A549 (cell line): Measurements from ENCODE around the gene RNF166. TPM values are rescaled to one million over a fixed set of nuclear protein-coding genes. Genes with fewer than 3 reads are reported as not detected.

ENCODE experiments used
- ATAC-seq, 2 experiments: fragments of 200-7000 bp in 1 of 2; fragments of >200 bp in 1 of 2; cut with Nextera tagmentation in 1 of 2; cut with Tn5 transposase in 1 of 2; 3 replicates each; pipeline versions ENCODE4 v1.8.0 to v1.9.1; 2018 to 2020; ENCODE audit warnings: mild to moderate bottlenecking in 1 of 2, moderate library complexity in 1 of 2
- CTCF ChIA-PET: fragments of 300-600 bp; sonication (Branson Sonifier 250); formaldehyde crosslinking; extraction: SDS; loops from one replicate; lab custom pipeline; 2021; ENCODE audit warnings: antibody characterized with exemption, inconsistent platforms; lab: Yijun Ruan, JAX
- POLR2A ChIA-PET: fragments of 350-600 bp; formaldehyde crosslinking; extraction: SDS; loops from one replicate; lab custom pipeline; 2021; ENCODE audit warnings: antibody characterized with exemption, inconsistent platforms; lab: Yijun Ruan, JAX
- DNase-seq, 2 experiments: peaks; one replicate each; pipeline versions ENCODE4 v3.0.0 to v3.0.0-alpha.2; 2011 to 2016; ENCODE audit warnings: low read depth in 1 of 2, low spot score in 1 of 2
- FAIRE-seq: peaks from 2 replicates; lab custom pipeline; 2011; peaks lifted over from hg19 to GRCh38; lab: Jason Lieb, UNC
- H3K27ac ChIP-seq, 2 experiments: fragments of >200 bp; sonication (Bioruptor Twin); formaldehyde crosslinking; 3 replicates each; pipeline ENCODE4 v1.5.1; 2016 to 2017
- H3K4me1 ChIP-seq: fragments of >200 bp; sonication (Bioruptor Twin); formaldehyde crosslinking; 3 replicates; pipeline ENCODE4 v1.6.1; 2016
- H3K4me2 ChIP-seq: fragments of >200 bp; sonication (Bioruptor Twin); formaldehyde crosslinking; 3 replicates; pipeline ENCODE4 v1.6.1; 2016
- H3K4me3 ChIP-seq: fragments of >200 bp; sonication (Bioruptor Twin); formaldehyde crosslinking; 3 replicates; pipeline ENCODE4 v1.5.1; 2016
- H3K9me3 ChIP-seq: fragments of >200 bp; sonication (Bioruptor Twin); formaldehyde crosslinking; 3 replicates; pipeline ENCODE4 v1.6.1; 2016
- HDAC2 ChIP-seq: fragments of 200-600 bp; sonication (generic); IDR thresholded peaks from 2 replicates; pipeline ENCODE4 v1.6.1; 2016
- HOXA7 ChIP-seq: fragments of 250-450 bp; sonication (Bioruptor Pico); IDR thresholded peaks from 2 replicates; pipeline ENCODE4 v1.5.0; 2020; ENCODE audit warnings: mild to moderate bottlenecking, moderate library complexity
- MAX ChIP-seq: IDR thresholded peaks from 2 replicates; pipeline ENCODE4 v1.6.1; 2012
- POLR2AphosphoS2 ChIP-seq: conservative IDR thresholded peaks from 2 replicates; pipeline ENCODE4 v1.6.1; 2012; ENCODE audit warnings: low read length, improper control_type of control experiment, inconsistent platforms
- RNF2 ChIP-seq: fragments of 200-600 bp; sonication (generic); IDR thresholded peaks from 2 replicates; pipeline ENCODE4 v1.6.1; 2016; ENCODE audit warnings: low read depth, mild to moderate bottlenecking, antibody characterized with exemption, moderate library complexity, borderline replicate concordance
- ZFP36 ChIP-seq: fragments of 450-650 bp; IDR thresholded peaks from 2 replicates; pipeline ENCODE4 v1.6.1; 2014; ENCODE audit warnings: borderline replicate concordance; ENCODE audit not compliant: partially characterized antibody
- WGBS: methylation state at CpG from one replicate; pipeline ENCODE4 v1.1.6; 2017; ENCODE audit errors: missing lambda C conversion rate; 5-methylcytosine and 5-hydroxymethylcytosine counted together
- polyA plus RNA-seq, 4 experiments: library from polyadenylated mRNA; depleted of rRNA in 3 of 4; stranded (reverse); fragments of >200 nt; fragmentation: RNase III in 1 of 4; extraction: RNeasy Plus Mini Kit Qiagen cat#74134 plus additional on column Dnase treatment in 1 of 4; gene quantifications; 2 replicates in 3 of 4; 3 replicates in 1 of 4; pipeline ENCODE4 v1.2.3, GENCODE V29; 2011 to 2017
- TF ChIP-seq, protein P1 (sequence below): fragments of 200-600 bp; sonication (generic); IDR thresholded peaks from 2 replicates; pipeline ENCODE4 v1.6.1; 2016; ENCODE audit warnings: antibody characterized with exemption, mild to moderate bottlenecking, moderate library complexity
- TF ChIP-seq, protein P2 (sequence below): IDR thresholded peaks from 2 replicates; pipeline ENCODE4 v1.6.1; 2012; ENCODE audit warnings: low read depth, borderline replicate concordance

RNF166 gene
- polyA plus RNA-seq, 2 of the 4 experiments (the other 2 are of a cell fraction) = 9.4 to 11.6 TPM

DNA sequence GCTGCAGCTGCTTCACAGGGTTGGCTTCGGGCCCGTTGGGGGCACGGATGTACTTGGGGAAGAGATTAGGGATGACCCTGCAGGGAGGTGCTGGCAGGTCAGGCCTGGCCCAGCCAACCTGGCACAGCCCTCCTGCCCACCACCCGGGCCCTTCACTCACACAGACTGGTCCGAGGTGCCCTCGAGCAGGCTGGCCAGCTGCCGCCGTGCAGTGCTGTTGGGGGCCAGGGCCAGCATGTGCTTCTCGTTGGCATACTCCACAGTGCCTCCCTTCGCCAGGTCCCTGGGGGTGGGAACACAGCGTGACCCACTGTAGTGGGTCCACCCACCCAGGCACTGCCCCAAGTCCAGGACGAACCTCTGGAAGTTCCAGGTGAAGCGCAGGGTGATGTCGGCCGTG, 10.0 kb upstream of the RNF166 start:
- H3K9me3 ChIP-seq = no peaks in the 10 kb centered on the region
- H3K4me1 ChIP-seq = no peaks in the 10 kb centered on the region
- no peak overlapping the region for H3K27ac ChIP-seq
- ATAC-seq (no peak), DNase-seq (no peak), FAIRE-seq (no peak)
- 91% methylated on average over 9 of the region's 15 CpGs for whole genome bisulfite sequencing
- H3K4me3 ChIP-seq = no peak overlapping the region
- H3K4me2 ChIP-seq = no peak overlapping the region
- ChIA-PET POLR2A (interaction anchor here (1.0 kb wide), 1 partner anchor 9 kb away, joined by 3 read pairs; no protein-coding TSS in a partner anchor), CTCF (interaction anchor here (1.1 to 4.1 kb wide), 6 partner anchors 9 to 95 kb away, joined by 3 to 36 read pairs (median 4); partner anchors contain the start of genes APRT, CTU2 and RNF166)
- no peak for TF ChIP-seq HOXA7 (CRISPR knock-in tag)

- no peaks in the 10 kb centered on the region for H3K9me3 ChIP-seq
- no peak overlapping the region for H3K4me2 ChIP-seq
- no peak for DNase-seq
- no peak overlapping the region for H3K4me3 ChIP-seq
- no peak for FAIRE-seq
- ChIA-PET POLR2A (interaction anchor here (1.0 kb wide), 1 partner anchor 9 kb away, joined by 3 read pairs; no protein-coding TSS in a partner anchor), CTCF (interaction anchor here (1.1 to 4.1 kb wide), 8 partner anchors 8 to 96 kb away, joined by 3 to 36 read pairs (median 4); partner anchors contain the start of genes APRT, CTU2, PIEZO1 and RNF166)
- H3K4me1 ChIP-seq = no peaks in the 10 kb centered on the region
- no peak for ATAC-seq
- 92% methylated on average over 56 of the region's 57 CpGs for WGBS
- TF ChIP-seq, protein P1, sequence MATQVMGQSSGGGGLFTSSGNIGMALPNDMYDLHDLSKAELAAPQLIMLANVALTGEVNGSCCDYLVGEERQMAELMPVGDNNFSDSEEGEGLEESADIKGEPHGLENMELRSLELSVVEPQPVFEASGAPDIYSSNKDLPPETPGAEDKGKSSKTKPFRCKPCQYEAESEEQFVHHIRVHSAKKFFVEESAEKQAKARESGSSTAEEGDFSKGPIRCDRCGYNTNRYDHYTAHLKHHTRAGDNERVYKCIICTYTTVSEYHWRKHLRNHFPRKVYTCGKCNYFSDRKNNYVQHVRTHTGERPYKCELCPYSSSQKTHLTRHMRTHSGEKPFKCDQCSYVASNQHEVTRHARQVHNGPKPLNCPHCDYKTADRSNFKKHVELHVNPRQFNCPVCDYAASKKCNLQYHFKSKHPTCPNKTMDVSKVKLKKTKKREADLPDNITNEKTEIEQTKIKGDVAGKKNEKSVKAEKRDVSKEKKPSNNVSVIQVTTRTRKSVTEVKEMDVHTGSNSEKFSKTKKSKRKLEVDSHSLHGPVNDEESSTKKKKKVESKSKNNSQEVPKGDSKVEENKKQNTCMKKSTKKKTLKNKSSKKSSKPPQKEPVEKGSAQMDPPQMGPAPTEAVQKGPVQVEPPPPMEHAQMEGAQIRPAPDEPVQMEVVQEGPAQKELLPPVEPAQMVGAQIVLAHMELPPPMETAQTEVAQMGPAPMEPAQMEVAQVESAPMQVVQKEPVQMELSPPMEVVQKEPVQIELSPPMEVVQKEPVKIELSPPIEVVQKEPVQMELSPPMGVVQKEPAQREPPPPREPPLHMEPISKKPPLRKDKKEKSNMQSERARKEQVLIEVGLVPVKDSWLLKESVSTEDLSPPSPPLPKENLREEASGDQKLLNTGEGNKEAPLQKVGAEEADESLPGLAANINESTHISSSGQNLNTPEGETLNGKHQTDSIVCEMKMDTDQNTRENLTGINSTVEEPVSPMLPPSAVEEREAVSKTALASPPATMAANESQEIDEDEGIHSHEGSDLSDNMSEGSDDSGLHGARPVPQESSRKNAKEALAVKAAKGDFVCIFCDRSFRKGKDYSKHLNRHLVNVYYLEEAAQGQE = no peak
- no peak for TF ChIP-seq ZFP36
- no peak overlapping the region for H3K27ac ChIP-seq
Observed at GRCh38 chr16:88715312-88716190, 9.3 kb upstream of the RNF166 start.

DNA sequence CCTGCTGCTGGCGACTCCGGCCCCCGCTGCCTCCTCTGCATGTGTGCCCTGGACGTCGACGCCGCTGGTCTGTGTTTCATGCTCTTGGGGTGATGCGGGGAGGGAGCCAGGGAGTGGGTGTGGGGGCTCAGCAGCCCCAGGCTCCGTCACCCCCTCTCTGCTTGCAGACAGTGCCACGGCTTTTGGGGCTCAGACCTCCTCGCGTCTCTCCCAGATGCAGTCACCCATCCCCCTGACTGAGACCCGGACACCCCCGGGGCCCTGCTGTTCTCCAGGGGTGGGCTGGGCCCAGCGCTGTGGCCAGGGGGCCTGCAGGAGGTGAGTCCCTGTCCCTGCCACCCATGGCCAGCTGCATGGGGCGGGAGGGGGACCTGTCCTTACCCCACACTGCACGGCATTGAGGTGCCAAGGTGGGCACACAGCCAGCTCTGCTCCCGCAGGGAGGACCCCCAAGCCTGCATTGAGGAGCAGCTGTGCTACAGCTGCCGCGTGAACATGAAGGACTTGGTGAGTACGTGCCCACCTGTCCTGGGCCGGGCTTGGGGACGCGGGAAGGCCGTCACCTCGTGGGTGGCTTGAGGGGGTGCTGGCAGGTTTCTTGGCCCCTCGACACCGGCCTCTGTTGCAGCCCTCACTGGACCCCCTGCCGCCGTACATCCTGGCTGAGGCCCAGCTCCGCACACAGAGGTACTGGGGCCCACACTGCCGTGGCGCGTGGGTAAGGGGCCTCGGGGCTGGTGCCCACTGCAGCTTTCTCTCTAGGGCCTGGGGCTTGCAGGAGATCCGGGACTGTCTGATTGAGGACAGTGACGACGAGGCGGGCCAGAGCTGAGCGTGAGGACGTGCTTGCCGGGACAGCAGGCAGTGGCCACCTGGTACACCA, 8.5 kb upstream of the RNF166 start:
- H3K4me2 ChIP-seq = no peak overlapping the region
- H3K27ac ChIP-seq = no peak overlapping the region
- WGBS = 92% methylated on average over 33 of the region's 42 CpGs
- POLR2A ChIA-PET = interaction anchor here (1.0 kb wide), 1 partner anchor 8 kb away, joined by 3 read pairs; no protein-coding TSS in a partner anchor
- ATAC-seq (no peak), FAIRE-seq (no peak), DNase-seq (no peak)
- CTCF ChIA-PET = interaction anchor here (0.9 to 4.1 kb wide), 4 partner anchors 8 to 70 kb away, joined by 3 to 36 read pairs (median 4); partner anchors contain the start of gene PIEZO1
- H3K4me1 ChIP-seq = no peaks in the 10 kb centered on the region
- TF ChIP-seq, protein P2, sequence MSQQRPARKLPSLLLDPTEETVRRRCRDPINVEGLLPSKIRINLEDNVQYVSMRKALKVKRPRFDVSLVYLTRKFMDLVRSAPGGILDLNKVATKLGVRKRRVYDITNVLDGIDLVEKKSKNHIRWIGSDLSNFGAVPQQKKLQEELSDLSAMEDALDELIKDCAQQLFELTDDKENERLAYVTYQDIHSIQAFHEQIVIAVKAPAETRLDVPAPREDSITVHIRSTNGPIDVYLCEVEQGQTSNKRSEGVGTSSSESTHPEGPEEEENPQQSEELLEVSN = no peak
- TF ChIP-seq RNF2 (no peak), HDAC2 (no peak), HOXA7 (CRISPR knock-in tag) (no peak), MAX (no peak), POLR2AphosphoS2 (no peak)
- H3K9me3 ChIP-seq = no peaks in the 10 kb centered on the region
- no peak overlapping the region for H3K4me3 ChIP-seq
